Uterus (tissue), 4 donors: Measurements from ENCODE around the gene ARFIP1. TPM values are rescaled to one million over a fixed set of nuclear protein-coding genes. Genes with fewer than 3 reads are reported as not detected.

Experiments
- DNase-seq, 2 donors: peaks; one replicate each; pipeline ENCODE4 v3.0.0-alpha.2; 2019 to 2020
- H3K27ac ChIP-seq, 2 donors: fragments of 200-600 bp; sonication (generic); 1 replicate in 1 of 2; 2 replicates in 1 of 2; pipeline ENCODE4 v1.5.1; 2016 to 2018
- H3K27me3 ChIP-seq, 2 donors: fragments of 200-600 bp; sonication (generic); one replicate each; pipeline ENCODE4 v1.5.1; 2018 to 2019; ENCODE audit warnings: control low read depth in 1 of 2
- H3K36me3 ChIP-seq, 2 donors: fragments of 200-600 bp; sonication (generic); one replicate each; pipeline ENCODE4 v1.5.1; 2019; ENCODE audit warnings: control low read depth in 1 of 2
- H3K4me1 ChIP-seq, 2 donors: fragments of 200-600 bp; sonication (generic); one replicate each; pipeline ENCODE4 v1.5.1; 2018 to 2019; ENCODE audit warnings: control low read depth in 1 of 2
- H3K4me3 ChIP-seq, 2 donors: fragments of 200-600 bp; sonication (generic); 1 replicate in 1 of 2; 2 replicates in 1 of 2; pipeline ENCODE4 v1.5.1; 2018 to 2019; ENCODE audit warnings: mild to moderate bottlenecking in 1 of 2
- H3K9me3 ChIP-seq, 2 donors: fragments of 200-600 bp; sonication (generic); one replicate each; pipeline ENCODE4 v1.5.1; 2019; ENCODE audit warnings: control low read depth in 1 of 2
- POLR2A ChIP-seq, 2 donors: fragments of 450-650 bp; IDR thresholded peaks; one replicate each; pipeline ENCODE4 v1.6.1; 2016; ENCODE audit warnings: antibody characterized with exemption in 2 of 2, mild to moderate bottlenecking in 1 of 2, moderate library complexity in 1 of 2
- intact Hi-C: fragments of 100-400 bp; cut with DNase I; formaldehyde crosslinking; loops from one replicate; pipeline ENCODE4 v1.15.1; 2023; ENCODE audit warnings: low total_unique reads
- total RNA-seq, 4 donors: library from RNA; depleted of rRNA in 3 of 4; stranded (reverse); fragments of >200 nt in 3 of 4; gene quantifications; one replicate each; pipeline versions ENCODE4 v1.1.0 to v1.2.4, GENCODE V29; 2014 to 2023
- TF ChIP-seq, protein P1 (sequence below), 4 experiments: fragments of 200-600 bp in 2 of 4; fragments of 450-650 bp in 2 of 4; sonication (generic) in 2 of 4; IDR thresholded peaks; one replicate each; pipeline ENCODE4 v1.5.1; 2016 to 2019; ENCODE audit warnings: antibody characterized with exemption in 4 of 4, mild to moderate bottlenecking in 2 of 4, moderate library complexity in 1 of 4
- donor health status: DM: yes; HTN: yes; CAD: no.

ARFIP1 gene
- total RNA-seq, 4 donors from 2014 or later, result 19.5 to 75.6 (median 34.1) TPM

DNA sequence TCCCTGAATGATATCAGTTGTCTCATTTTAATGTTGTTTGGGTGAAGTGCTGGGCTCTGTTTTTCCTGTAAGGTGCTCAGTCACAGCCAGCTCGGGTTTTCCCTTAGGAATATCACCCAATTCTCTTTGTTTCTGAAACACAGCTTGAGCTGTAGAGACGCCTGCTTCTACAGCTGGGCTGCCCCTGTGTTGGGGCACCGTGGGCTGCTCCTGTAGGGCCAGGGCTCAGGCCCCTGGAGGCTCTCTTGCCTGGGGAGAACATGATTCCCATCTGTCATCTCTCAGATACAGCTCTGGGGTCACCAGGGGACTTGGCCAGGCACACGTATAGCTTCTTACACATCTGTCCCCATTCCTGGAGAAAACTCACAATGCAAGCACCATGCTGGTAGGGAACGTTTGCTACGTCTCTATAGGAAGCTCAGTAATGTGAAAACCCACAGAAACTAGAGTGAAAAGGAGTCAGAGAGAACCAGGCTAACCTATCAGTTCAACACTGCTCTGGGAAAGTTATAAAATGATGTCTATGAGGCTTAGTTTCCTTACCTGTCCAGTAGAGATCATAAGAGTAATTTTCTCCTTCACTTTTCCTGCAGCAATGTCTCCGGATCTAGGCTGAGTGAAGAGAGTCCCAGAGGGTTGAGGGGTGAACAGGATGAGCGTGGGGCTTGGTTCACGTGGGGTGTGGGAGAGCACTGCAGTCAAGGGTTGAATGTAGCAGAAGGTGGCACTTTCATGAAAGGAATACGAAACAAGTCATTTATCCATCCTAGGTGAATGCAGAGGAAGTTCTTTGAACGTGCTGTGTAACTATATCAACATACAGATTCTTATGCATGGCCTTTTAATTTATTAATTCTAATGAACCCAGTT is 170.9 kb downstream of the ARFIP1 start:
- no peak overlapping the region for H3K27ac ChIP-seq
- no peaks in the 10 kb centered on the region for H3K27me3 ChIP-seq

DNA sequence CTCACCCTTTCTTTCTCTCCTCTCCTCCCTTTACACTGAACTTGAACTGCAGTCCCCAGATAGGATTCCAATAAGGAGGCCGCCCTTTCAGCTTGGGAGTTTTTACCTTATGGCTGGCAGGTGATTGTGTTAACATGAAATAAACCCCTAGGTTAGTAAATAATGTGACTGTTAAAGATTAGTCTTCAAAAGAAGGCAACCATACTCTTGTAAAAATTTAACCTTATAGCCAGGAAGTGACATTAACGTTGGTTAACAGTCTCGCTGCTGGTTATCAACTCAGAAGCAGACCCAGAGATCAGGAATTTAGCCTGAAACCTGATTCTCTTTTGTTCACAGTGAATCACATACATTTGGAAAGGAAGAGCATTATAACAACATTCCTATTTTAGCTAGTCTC is 171.6 kb downstream of the ARFIP1 start:
- TF ChIP-seq, protein P1, sequence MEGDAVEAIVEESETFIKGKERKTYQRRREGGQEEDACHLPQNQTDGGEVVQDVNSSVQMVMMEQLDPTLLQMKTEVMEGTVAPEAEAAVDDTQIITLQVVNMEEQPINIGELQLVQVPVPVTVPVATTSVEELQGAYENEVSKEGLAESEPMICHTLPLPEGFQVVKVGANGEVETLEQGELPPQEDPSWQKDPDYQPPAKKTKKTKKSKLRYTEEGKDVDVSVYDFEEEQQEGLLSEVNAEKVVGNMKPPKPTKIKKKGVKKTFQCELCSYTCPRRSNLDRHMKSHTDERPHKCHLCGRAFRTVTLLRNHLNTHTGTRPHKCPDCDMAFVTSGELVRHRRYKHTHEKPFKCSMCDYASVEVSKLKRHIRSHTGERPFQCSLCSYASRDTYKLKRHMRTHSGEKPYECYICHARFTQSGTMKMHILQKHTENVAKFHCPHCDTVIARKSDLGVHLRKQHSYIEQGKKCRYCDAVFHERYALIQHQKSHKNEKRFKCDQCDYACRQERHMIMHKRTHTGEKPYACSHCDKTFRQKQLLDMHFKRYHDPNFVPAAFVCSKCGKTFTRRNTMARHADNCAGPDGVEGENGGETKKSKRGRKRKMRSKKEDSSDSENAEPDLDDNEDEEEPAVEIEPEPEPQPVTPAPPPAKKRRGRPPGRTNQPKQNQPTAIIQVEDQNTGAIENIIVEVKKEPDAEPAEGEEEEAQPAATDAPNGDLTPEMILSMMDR (IDR thresholded peaks at IDR 0.05), result no peak
- TF ChIP-seq POLR2A (IDR thresholded peaks at IDR 0.05), result no peak
- H3K36me3 ChIP-seq, result no peaks in the 10 kb centered on the region
- no peak overlapping the region for H3K4me3 ChIP-seq
- intact Hi-C loops, result no loop called here
- H3K27me3 ChIP-seq, result no peaks in the 10 kb centered on the region
- no peak for DNase-seq
- no peaks in the 10 kb centered on the region for H3K9me3 ChIP-seq
- no peak overlapping the region for H3K27ac ChIP-seq
- H3K4me1 ChIP-seq, result no peaks in the 10 kb centered on the region

More for the DNA sequence above, 170.9 kb downstream of the ARFIP1 start:
- no peaks in the 10 kb centered on the region for H3K36me3 ChIP-seq
- H3K4me3 ChIP-seq, result no peak overlapping the region
- TF ChIP-seq, protein P1 (IDR thresholded peaks at IDR 0.05), result no peak
- TF ChIP-seq POLR2A (IDR thresholded peaks at IDR 0.05), result no peak
- DNase-seq, result no peak
- no peaks in the 10 kb centered on the region for H3K4me1 ChIP-seq
- intact Hi-C loops, result no loop called here
- H3K9me3 ChIP-seq, result no peaks in the 10 kb centered on the region

DNA sequence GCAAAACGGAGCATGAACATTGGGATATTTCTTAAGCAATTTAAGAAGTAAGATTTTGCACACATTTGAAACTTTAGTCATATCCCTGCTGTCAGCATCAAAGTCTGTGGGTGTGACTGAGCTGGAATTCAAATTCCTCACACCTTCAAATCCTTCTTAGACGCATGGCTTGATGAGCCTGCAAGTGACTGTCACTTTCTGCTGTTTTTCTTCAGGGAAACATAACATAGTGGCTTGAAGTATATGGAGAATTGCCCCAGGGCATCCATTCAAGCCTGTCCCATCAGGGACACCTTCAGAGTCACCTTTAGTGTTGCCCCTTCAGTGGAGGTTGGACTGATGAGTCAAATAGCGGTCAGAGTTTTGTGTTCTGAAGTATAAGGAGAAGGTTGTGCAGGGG is 173.8 kb downstream of the ARFIP1 start:
- no peak for DNase-seq
- Histone ChIP-seq H3K9me3 (no peaks in the 10 kb centered on the region), H3K4me1 (no peaks in the 10 kb centered on the region), H3K4me3 (no peak overlapping the region), H3K27ac (no peak overlapping the region), H3K36me3 (no peaks in the 10 kb centered on the region), H3K27me3 (no peaks in the 10 kb centered on the region)
- TF ChIP-seq POLR2A (IDR thresholded peaks at IDR 0.05), result no peak
- TF ChIP-seq, protein P1 (IDR thresholded peaks at IDR 0.05), result no peak
- intact Hi-C loops, result no loop called here

DNA sequence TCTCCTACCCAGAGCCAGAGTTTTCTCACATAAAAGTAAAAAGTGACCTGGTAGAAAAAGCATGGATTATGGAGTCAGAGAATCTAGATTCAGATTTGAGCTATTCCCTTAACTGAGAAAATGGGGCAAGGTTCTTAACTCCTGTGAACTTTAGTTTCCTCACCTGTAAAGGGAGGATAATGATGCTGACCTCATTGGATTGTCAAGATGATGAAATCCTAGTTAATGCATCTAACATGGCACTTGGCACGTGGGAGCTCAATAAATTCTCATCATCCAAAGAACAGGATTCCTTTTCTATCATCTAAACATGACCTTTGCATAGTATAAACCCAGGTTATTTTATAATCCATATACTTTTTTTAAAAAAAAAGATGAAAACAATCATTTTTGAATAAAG is 175.0 kb downstream of the ARFIP1 start:
- TF ChIP-seq POLR2A (IDR thresholded peaks at IDR 0.05), result no peak
- TF ChIP-seq, protein P1 (IDR thresholded peaks at IDR 0.05), result no peak
- no peaks in the 10 kb centered on the region for H3K9me3 ChIP-seq
- intact Hi-C loops, result no loop called here
- H3K4me1 ChIP-seq, result no peaks in the 10 kb centered on the region
- DNase-seq, result no peak
- H3K27ac ChIP-seq, result no peak overlapping the region
- no peak overlapping the region for H3K4me3 ChIP-seq
- H3K27me3 ChIP-seq, result no peaks in the 10 kb centered on the region
- H3K36me3 ChIP-seq, result no peaks in the 10 kb centered on the region

DNA sequence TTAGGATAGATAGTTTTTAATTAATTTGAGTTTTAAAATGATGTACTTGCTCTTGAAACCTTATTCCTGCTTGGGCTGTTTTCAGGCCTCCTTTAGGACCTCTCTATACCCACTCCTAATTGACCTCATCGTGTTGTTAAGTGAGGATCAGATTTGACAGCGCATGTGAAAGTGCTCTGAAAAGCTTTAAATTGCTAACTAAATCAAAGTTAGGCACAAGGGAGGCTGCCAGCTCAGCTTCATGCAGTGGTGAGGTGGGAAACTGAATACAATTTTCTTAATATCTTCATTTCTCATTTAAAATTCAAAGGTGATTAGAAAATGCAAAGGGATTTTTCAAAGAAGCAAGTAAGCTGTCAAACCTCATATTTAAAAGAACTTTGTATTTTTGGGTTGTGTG is 176.4 kb downstream of the ARFIP1 start:
- TF ChIP-seq, protein P1 (IDR thresholded peaks at IDR 0.05), result no peak
- TF ChIP-seq POLR2A (IDR thresholded peaks at IDR 0.05), result no peak
- no peaks in the 10 kb centered on the region for H3K4me1 ChIP-seq
- DNase-seq, result no peak
- H3K4me3 ChIP-seq, result no peak overlapping the region
- H3K36me3 ChIP-seq, result no peaks in the 10 kb centered on the region
- H3K27ac ChIP-seq, result no peak overlapping the region
- H3K9me3 ChIP-seq, result no peaks in the 10 kb centered on the region
- intact Hi-C loops, result no loop called here
- no peaks in the 10 kb centered on the region for H3K27me3 ChIP-seq
